Heart right ventricle (tissue), 16 donors: ENCODE results near the gene ATP2B2. TPM values are rescaled to one million over a fixed set of nuclear protein-coding genes. Genes with fewer than 3 reads are reported as not detected.

ENCODE experiments used
- ATAC-seq, 8 donors: fragments of 200-7000 bp; cut with Tn5 transposase; one replicate each; pipeline ENCODE4 v1.9.1; 2020; ENCODE audit warnings: mild to moderate bottlenecking in 8 of 8, moderate library complexity in 8 of 8, moderate number of reproducible peaks in 1 of 8
- DNase-seq, 2 donors: peaks; one replicate each; pipeline ENCODE4 v3.0.0-alpha.2; 2020
- H3K27ac ChIP-seq, 10 donors: fragments of 200-600 bp; sonication (generic) in 2 of 10; one replicate each; pipeline versions ENCODE4 v1.5.0 to v1.8.0; 2020 to 2022; ENCODE audit warnings: mild to moderate bottlenecking in 3 of 10
- H3K27me3 ChIP-seq, 7 donors: fragments of 200-600 bp; one replicate each; pipeline ENCODE4 v1.8.0; 2021 to 2022; ENCODE audit warnings: mild to moderate bottlenecking in 2 of 7
- H3K36me3 ChIP-seq, 9 donors: fragments of 200-600 bp; sonication (generic) in 1 of 9; one replicate each; pipeline versions ENCODE4 v1.5.0 to v1.8.0; 2020 to 2022; ENCODE audit warnings: mild to moderate bottlenecking in 2 of 9
- H3K4me1 ChIP-seq, 9 donors: fragments of 200-600 bp; sonication (generic) in 1 of 9; one replicate each; pipeline versions ENCODE4 v1.5.0 to v1.8.0; 2020 to 2022; ENCODE audit warnings: mild to moderate bottlenecking in 4 of 9
- H3K4me3 ChIP-seq, 10 donors: fragments of 200-600 bp; sonication (generic) in 2 of 10; one replicate each; pipeline versions ENCODE4 v1.5.0 to v1.8.0; 2020 to 2022; ENCODE audit warnings: mild to moderate bottlenecking in 7 of 10, moderate library complexity in 2 of 10
- H3K9me3 ChIP-seq, 11 donors: fragments of 200-600 bp in 10 of 11; sonication (generic) in 2 of 11; one replicate each; pipeline versions ENCODE4 v1.5.0 to v1.8.0; 2013 to 2022; ENCODE audit warnings: mild to moderate bottlenecking in 2 of 11, control low read depth in 1 of 11, moderate library complexity in 1 of 11
- CTCF ChIP-seq, 9 donors: fragments of 200-600 bp; sonication (generic) in 2 of 9; IDR thresholded peaks; one replicate each; pipeline versions ENCODE4 v1.5.0 to v1.8.0; 2021 to 2022; ENCODE audit warnings: antibody characterized with exemption in 9 of 9, mild to moderate bottlenecking in 5 of 9, moderate library complexity in 1 of 9
- WGBS, 2 donors: extraction: QIAGEN DNeasy Blood & Tissue Kit; methylation state at CpG; one replicate each; pipeline ENCODE4 v1.1.7; 2013; ENCODE audit warnings: inconsistent platforms in 1 of 2; 5-methylcytosine and 5-hydroxymethylcytosine counted together
- intact Hi-C, 10 donors: fragments of 100-400 bp; cut with DNase I; formaldehyde crosslinking; loops; one replicate each; pipeline versions ENCODE4 v1.11.1 to v1.14.2; 2022
- polyA plus RNA-seq, 2 donors: library from polyadenylated mRNA; stranded (reverse); fragments of 200-250 nt; gene quantifications; one replicate each; pipeline ENCODE4 v1.2.3, GENCODE V29; 2013
- total RNA-seq, 10 donors: library from RNA; stranded (reverse); fragmentation: NEBNext Ultra II Directional in 3 of 10; extraction: Animal tissue kit (Norgen Biotek cat#: 25700) in 3 of 10; gene quantifications; one replicate each; pipeline versions ENCODE4 v1.2.1 to v1.2.4, GENCODE V29; 2021 to 2023
- donor health status: Arrhythmogenic right ventricular cardiomyopathy.
- donor health status: ischemic (EF 13 %, LVEDD 7.1; RV severe dilation, severe dysfunction).
- donor health status: healthy with polysubstance abuse.
- donor health status: DM: no; HTN: yes; CAD: no.
- donor health status: DM: no; HTN: no; CAD: no.
- donor health status: ischemic (EF 25% LVEDD 6.9; RV normal size, moderate dysfunction).
- donor health status: ischemic (EF 25% LVEDD 5.7; RV mildly dilated, moderate dysfunction).
- donor health status: healthy.
- donor health status: DM: yes; HTN: yes; CAD: no.
- donor health status: Ischemic cardiomyopathy.
- donor health status: ischemic (EF 35%, LVEDD 5.7; RV mildly dilated, moderate dysfunction).
- donor health status: nonischemic (EF 11% LVEDD 7.7; RV severe dilation, severe dysfunction).
- donor health status: DM: yes; HTN: yes; CAD: no.
- donor health status: PGD.
- donor health status: ischemic (EF 29% LVEDD 5.4; RV normal size, mild dysfunction).
- donor health status: nonischemic (EF 23%, LVEDD 6.1; RV moderate dilation, normal function).

ATP2B2 gene
- total and polyA plus RNA-seq, 12 donors = under 0.01 to 0.30 (median 0.11) TPM; not detected in 4

GRCh38 chr3:10492364-10493201, 12.8 kb downstream of the ATP2B2 start:
- no peak for TF ChIP-seq CTCF (IDR thresholded peaks at IDR 0.05)
- Histone ChIP-seq H3K9me3 (no peaks in the 10 kb centered on the region), H3K36me3 (no peaks in the 10 kb centered on the region), H3K4me1 (peaks cover 0 to 11% (median 0%) of the 10 kb centered on the region in 9 donors), H3K27me3 (peaks cover 0 to 9% (median 0%) of the 10 kb centered on the region in 7 donors), H3K27ac (no peak overlapping the region), H3K4me3 (no peak overlapping the region)
- ATAC-seq = no peak
- intact Hi-C loops = no loop called here
- WGBS, 2 donors = 90% methylated on average over 12 of the region's 12 CpGs
- no peak for DNase-seq

- Histone ChIP-seq H3K27me3 (peaks cover 0 to 8% (median 0%) of the 10 kb centered on the region in 7 donors), H3K4me1 (peaks cover 0 to 4% (median 0%) of the 10 kb centered on the region in 9 donors), H3K4me3 (no peak overlapping the region), H3K27ac (no peak overlapping the region), H3K9me3 (no peaks in the 10 kb centered on the region), H3K36me3 (no peaks in the 10 kb centered on the region)
- no peak for TF ChIP-seq CTCF (IDR thresholded peaks at IDR 0.05)
- 87 to 88% methylated on average over 10 of the region's 10 CpGs for WGBS, 2 donors
- ATAC-seq (no peak), DNase-seq (no peak)
- intact Hi-C loops = no loop called here
These were observed 15.5 kb downstream of the ATP2B2 start for GRCh38 chr3:10489746-10490483.

- TF ChIP-seq CTCF (IDR thresholded peaks at IDR 0.05) = no peak
- Histone ChIP-seq H3K4me1 (no peaks in the 10 kb centered on the region), H3K9me3 (no peaks in the 10 kb centered on the region), H3K36me3 (no peaks in the 10 kb centered on the region), H3K27ac (no peak overlapping the region), H3K27me3 (peaks cover 0 to 8% (median 0%) of the 10 kb centered on the region in 7 donors), H3K4me3 (no peak overlapping the region)
- 74 to 78% methylated on average over 3 to 4 of the region's 4 CpGs for WGBS, 2 donors
- intact Hi-C loops = no loop called here
- DNase-seq (no peak), ATAC-seq (no peak)
These were observed 17.3 kb downstream of the ATP2B2 start for GRCh38 chr3:10487988-10488633.

GRCh38 chr3:10485806-10486205, 19.6 kb downstream of the ATP2B2 start:
- H3K27ac ChIP-seq = no peak overlapping the region
- WGBS, 2 donors = 87 to 90% methylated on average over 8 of the region's 8 CpGs
- no peak for DNase-seq
- no peaks in the 10 kb centered on the region for H3K36me3 ChIP-seq
- ATAC-seq = no peak
- TF ChIP-seq CTCF (IDR thresholded peaks at IDR 0.05) = no peak
- no peaks in the 10 kb centered on the region for H3K4me1 ChIP-seq
- no peaks in the 10 kb centered on the region for H3K9me3 ChIP-seq
- peaks cover 0 to 3% (median 0%) of the 10 kb centered on the region in 7 donors for H3K27me3 ChIP-seq
- H3K4me3 ChIP-seq = no peak overlapping the region
- intact Hi-C loops = no loop called here
